ENCODE results near the gene SCUBE3. TPM values are rescaled to one million over a fixed set of nuclear protein-coding genes. Genes with fewer than 3 reads are reported as not detected.

Gene SCUBE3
- total and polyA plus RNA-seq, 5 donors from 2014 or later: 0.03 to 0.11 (median 0.05) TPM; not detected in 2

GRCh38 chr6:35231563-35231962 is 17.8 kb downstream of the SCUBE3 start:
- Histone ChIP-seq H3K27me3 (ENCODE audit: control insufficient read depth, insufficient read depth, low read length) (no peaks in the 10 kb centered on the region), H3K9me3 (ENCODE audit: control insufficient read depth in 2 of 2, low read length in 2 of 2) (no peaks in the 10 kb centered on the region), H3K27ac (ENCODE audit: insufficient read depth, low read length, poor library complexity, severe bottlenecking) (no peak overlapping the region), H3K36me3 (ENCODE audit: control insufficient read depth, insufficient read depth, low read length) (no peaks in the 10 kb centered on the region), H3K4me1 (ENCODE audit: control insufficient read depth, insufficient read depth, low read length, poor library complexity, severe bottlenecking) (no peaks in the 10 kb centered on the region), H3K4me3 (ENCODE audit: low read depth, low read length) (no peak overlapping the region)
- Mint-ChIP-seq H3K27ac (peak overlapping the region in 1 of 3 donors; percentile 10), H3K9me3 (peaks cover 0 to 3% (median 0%) of the 10 kb centered on the region in 7 donors), H3K36me3 (peaks cover 10% of the 10 kb centered on the region), H3K4me1 (no peaks in the 10 kb centered on the region), H3K27me3 (no peaks in the 10 kb centered on the region), H3K4me3 (no peak overlapping the region)
- DNase-seq (no peak), ATAC-seq (ENCODE audit: low read depth in 2 of 2) (no peak)

DNA sequence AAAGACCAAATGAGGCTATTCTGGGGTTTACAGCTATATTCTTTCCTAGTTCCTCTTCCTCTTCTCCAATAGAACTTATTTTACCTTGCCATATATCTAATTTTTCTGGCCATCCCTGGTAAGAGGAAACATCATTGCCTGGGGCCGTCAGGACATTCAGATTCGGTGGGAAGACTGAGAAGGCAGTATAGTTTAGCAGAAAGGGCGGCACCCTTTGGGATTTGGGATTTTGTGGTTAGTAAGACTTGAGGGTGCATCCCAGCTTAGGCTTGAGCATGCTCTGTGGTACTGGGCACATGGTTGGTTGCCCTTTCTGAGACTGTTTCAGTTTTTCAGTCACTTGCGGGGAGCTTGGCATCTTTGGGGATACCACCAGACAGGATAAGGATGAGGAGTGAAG is 21.1 kb downstream of the SCUBE3 start:
- H3K27ac Mint-ChIP-seq: no peak overlapping the region
- peaks cover 0 to 5% (median 0%) of the 10 kb centered on the region in 7 donors for H3K9me3 Mint-ChIP-seq
- no peaks in the 10 kb centered on the region for H3K4me1 ChIP-seq (ENCODE audit: control insufficient read depth, insufficient read depth, low read length, poor library complexity, severe bottlenecking)
- H3K4me3 Mint-ChIP-seq: no peak overlapping the region
- peaks cover 16% of the 10 kb centered on the region for H3K36me3 Mint-ChIP-seq
- no peak for ATAC-seq (ENCODE audit: low read depth in 2 of 2)
- no peak overlapping the region for H3K27ac ChIP-seq (ENCODE audit: insufficient read depth, low read length, poor library complexity, severe bottlenecking)
- no peak for DNase-seq
- peaks cover 0 to 5% (median 0%) of the 10 kb centered on the region in 4 donors for H3K4me1 Mint-ChIP-seq
- H3K27me3 ChIP-seq (ENCODE audit: control insufficient read depth, insufficient read depth, low read length): no peaks in the 10 kb centered on the region
- H3K36me3 ChIP-seq (ENCODE audit: control insufficient read depth, insufficient read depth, low read length): no peaks in the 10 kb centered on the region
- H3K4me3 ChIP-seq (ENCODE audit: low read depth, low read length): no peak overlapping the region
- H3K9me3 ChIP-seq (ENCODE audit: control insufficient read depth in 2 of 2, low read length in 2 of 2): no peaks in the 10 kb centered on the region
- no peaks in the 10 kb centered on the region for H3K27me3 Mint-ChIP-seq

- no peak for DNase-seq
- H3K9me3 Mint-ChIP-seq: peaks cover 0 to 5% (median 0%) of the 10 kb centered on the region in 7 donors
- Histone ChIP-seq H3K4me1 (ENCODE audit: control insufficient read depth, insufficient read depth, low read length, poor library complexity, severe bottlenecking) (no peaks in the 10 kb centered on the region), H3K27ac (ENCODE audit: insufficient read depth, low read length, poor library complexity, severe bottlenecking) (no peak overlapping the region), H3K36me3 (ENCODE audit: control insufficient read depth, insufficient read depth, low read length) (no peaks in the 10 kb centered on the region), H3K9me3 (ENCODE audit: control insufficient read depth in 2 of 2, low read length in 2 of 2) (no peaks in the 10 kb centered on the region), H3K27me3 (ENCODE audit: control insufficient read depth, insufficient read depth, low read length) (no peaks in the 10 kb centered on the region), H3K4me3 (ENCODE audit: low read depth, low read length) (no peak overlapping the region)
- H3K27me3 Mint-ChIP-seq: no peaks in the 10 kb centered on the region
- H3K27ac Mint-ChIP-seq: no peak overlapping the region
- H3K4me1 Mint-ChIP-seq: peaks cover 0 to 8% (median 1%) of the 10 kb centered on the region in 4 donors
- peaks cover 12% of the 10 kb centered on the region for H3K36me3 Mint-ChIP-seq
- H3K4me3 Mint-ChIP-seq: no peak overlapping the region
- no peak for ATAC-seq (ENCODE audit: low read depth in 2 of 2)
Observed at GRCh38 chr6:35236223-35236622, 22.5 kb downstream of the SCUBE3 start.

- Histone ChIP-seq H3K36me3 (ENCODE audit: control insufficient read depth, insufficient read depth, low read length) (no peaks in the 10 kb centered on the region), H3K4me3 (ENCODE audit: low read depth, low read length) (no peak overlapping the region), H3K27me3 (ENCODE audit: control insufficient read depth, insufficient read depth, low read length) (no peaks in the 10 kb centered on the region), H3K4me1 (ENCODE audit: control insufficient read depth, insufficient read depth, low read length, poor library complexity, severe bottlenecking) (no peaks in the 10 kb centered on the region), H3K9me3 (ENCODE audit: control insufficient read depth in 2 of 2, low read length in 2 of 2) (no peaks in the 10 kb centered on the region), H3K27ac (ENCODE audit: insufficient read depth, low read length, poor library complexity, severe bottlenecking) (no peak overlapping the region)
- Mint-ChIP-seq H3K4me1 (peaks cover 0 to 8% (median 1%) of the 10 kb centered on the region in 4 donors), H3K4me3 (no peak overlapping the region), H3K36me3 (peaks cover 6% of the 10 kb centered on the region), H3K27me3 (no peaks in the 10 kb centered on the region), H3K9me3 (peaks cover 0 to 5% (median 0%) of the 10 kb centered on the region in 7 donors), H3K27ac (no peak overlapping the region)
- no peak for ATAC-seq (ENCODE audit: low read depth in 2 of 2)
- no peak for DNase-seq
Observed at GRCh38 chr6:35237476-35237875, 23.7 kb downstream of the SCUBE3 start.

DNA sequence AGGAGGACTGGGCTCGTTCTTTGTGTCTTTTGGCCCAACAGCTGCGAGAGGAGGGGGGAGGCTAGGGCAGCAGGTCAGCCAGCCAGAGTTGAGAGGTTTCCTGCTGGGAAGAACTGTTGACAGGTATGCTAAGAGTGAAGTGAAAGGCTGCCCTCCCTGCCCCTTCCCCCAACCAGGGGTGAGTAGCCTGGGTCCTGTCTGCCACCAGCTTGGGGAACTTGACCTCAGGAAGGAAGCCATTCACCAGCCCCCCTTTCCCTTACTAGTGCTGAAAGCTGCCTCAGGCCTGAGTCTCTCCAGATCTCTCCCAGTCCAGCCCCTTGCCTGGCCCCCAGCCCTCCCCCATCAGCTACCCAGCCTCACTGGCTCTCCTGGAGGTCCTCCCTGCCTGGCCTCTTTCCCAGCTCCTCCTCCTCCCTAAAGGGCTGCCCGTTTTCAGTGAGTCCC is 25.1 kb downstream of the SCUBE3 start:
- ATAC-seq (ENCODE audit: low read depth in 2 of 2) (no peak), DNase-seq (no peak)
- Mint-ChIP-seq H3K36me3 (peaks cover 8% of the 10 kb centered on the region), H3K27me3 (no peaks in the 10 kb centered on the region), H3K4me1 (peaks cover 0 to 8% (median 1%) of the 10 kb centered on the region in 4 donors), H3K9me3 (peaks cover 0 to 5% (median 0%) of the 10 kb centered on the region in 7 donors), H3K4me3 (no peak overlapping the region), H3K27ac (no peak overlapping the region)
- Histone ChIP-seq H3K4me1 (ENCODE audit: control insufficient read depth, insufficient read depth, low read length, poor library complexity, severe bottlenecking) (no peaks in the 10 kb centered on the region), H3K4me3 (ENCODE audit: low read depth, low read length) (no peak overlapping the region), H3K27me3 (ENCODE audit: control insufficient read depth, insufficient read depth, low read length) (no peaks in the 10 kb centered on the region), H3K27ac (ENCODE audit: insufficient read depth, low read length, poor library complexity, severe bottlenecking) (no peak overlapping the region), H3K36me3 (ENCODE audit: control insufficient read depth, insufficient read depth, low read length) (no peaks in the 10 kb centered on the region), H3K9me3 (ENCODE audit: control insufficient read depth in 2 of 2, low read length in 2 of 2) (no peaks in the 10 kb centered on the region)

- H3K27ac Mint-ChIP-seq: no peak overlapping the region
- Histone ChIP-seq H3K4me1 (ENCODE audit: control insufficient read depth, insufficient read depth, low read length, poor library complexity, severe bottlenecking) (no peaks in the 10 kb centered on the region), H3K36me3 (ENCODE audit: control insufficient read depth, insufficient read depth, low read length) (no peaks in the 10 kb centered on the region), H3K27me3 (ENCODE audit: control insufficient read depth, insufficient read depth, low read length) (no peaks in the 10 kb centered on the region), H3K27ac (ENCODE audit: insufficient read depth, low read length, poor library complexity, severe bottlenecking) (no peak overlapping the region), H3K4me3 (ENCODE audit: low read depth, low read length) (no peak overlapping the region), H3K9me3 (ENCODE audit: control insufficient read depth in 2 of 2, low read length in 2 of 2) (no peaks in the 10 kb centered on the region)
- H3K4me1 Mint-ChIP-seq: peaks cover 0 to 8% (median 1%) of the 10 kb centered on the region in 4 donors
- no peak for ATAC-seq (ENCODE audit: low read depth in 2 of 2)
- no peak overlapping the region for H3K4me3 Mint-ChIP-seq
- H3K9me3 Mint-ChIP-seq: peaks cover 0 to 5% (median 0%) of the 10 kb centered on the region in 7 donors
- H3K36me3 Mint-ChIP-seq: peaks cover 15% of the 10 kb centered on the region
- no peak for DNase-seq
- no peaks in the 10 kb centered on the region for H3K27me3 Mint-ChIP-seq
Observed at GRCh38 chr6:35239581-35239980, 25.8 kb downstream of the SCUBE3 start.

GRCh38 chr6:35240838-35241801 is 27.4 kb downstream of the SCUBE3 start:
- DNase-seq: peak; percentile 51 to 71 (median 62)
- Mint-ChIP-seq H3K27ac (no peak overlapping the region), H3K9me3 (peaks cover 0 to 2% (median 0%) of the 10 kb centered on the region in 7 donors), H3K27me3 (no peaks in the 10 kb centered on the region), H3K4me1 (peaks cover 0 to 11% (median 1%) of the 10 kb centered on the region in 4 donors), H3K36me3 (peaks cover 26% of the 10 kb centered on the region), H3K4me3 (no peak overlapping the region)
- peak; percentile 80 for ATAC-seq (ENCODE audit: low read depth in 2 of 2)
- H3K27me3 ChIP-seq (ENCODE audit: control insufficient read depth, insufficient read depth, low read length): no peaks in the 10 kb centered on the region
- H3K36me3 ChIP-seq (ENCODE audit: control insufficient read depth, insufficient read depth, low read length): no peaks in the 10 kb centered on the region
- H3K9me3 ChIP-seq (ENCODE audit: control insufficient read depth in 2 of 2, low read length in 2 of 2): no peaks in the 10 kb centered on the region
- H3K27ac ChIP-seq (ENCODE audit: insufficient read depth, low read length, poor library complexity, severe bottlenecking): no peak overlapping the region
- H3K4me3 ChIP-seq (ENCODE audit: low read depth, low read length): no peak overlapping the region
- H3K4me1 ChIP-seq (ENCODE audit: control insufficient read depth, insufficient read depth, low read length, poor library complexity, severe bottlenecking): no peaks in the 10 kb centered on the region
